MM.1S (cell line): ENCODE results near the gene FFAR2.
A peak's percentile ranks its signal among the peaks of the same experiment; 100 is the strongest.
"Not testable (repeated sequence)": the region's sequence is repeated elsewhere in the genome, so short reads cannot be mapped to it uniquely, and the experiment has no call there.

ENCODE experiments used
- DNase-seq: peaks from one replicate; pipeline ENCODE4 v3.0.0-alpha.2; 2015
- H2AFZ ChIP-seq: fragments of 300-600 bp; sonication (generic); 2 replicates; pipeline ENCODE4 v1.6.0; 2016; ENCODE audit warnings: antibody characterized with exemption, low read length
- H3F3A ChIP-seq: fragments of 300-600 bp; sonication (generic); 2 replicates; pipeline ENCODE4 v1.6.1; 2016; ENCODE audit warnings: mild to moderate bottlenecking, antibody characterized with exemption, low read length, moderate library complexity, mixed read lengths; ENCODE audit not compliant: insufficient read depth
- H3K27ac ChIP-seq: fragments of 300-600 bp; sonication (generic); 2 replicates; pipeline ENCODE4 v1.5.1; 2016; ENCODE audit warnings: mild to moderate bottlenecking, low read length
- H3K27me3 ChIP-seq: fragments of 300-600 bp; sonication (generic); replicated peaks from 2 replicates; pipeline ENCODE4 v1.6.0; 2016; ENCODE audit warnings: low read length; ENCODE audit not compliant: insufficient read depth
- H3K36me3 ChIP-seq: fragments of 300-600 bp; sonication (generic); replicated peaks from 2 replicates; pipeline ENCODE4 v1.6.1; 2016; ENCODE audit warnings: mild to moderate bottlenecking, low read length, mixed read lengths; ENCODE audit not compliant: insufficient read depth
- H3K4me1 ChIP-seq: fragments of 300-600 bp; sonication (generic); 2 replicates; pipeline ENCODE4 v1.6.1; 2016; ENCODE audit warnings: low read length, mixed read lengths
- H3K4me2 ChIP-seq: fragments of 300-600 bp; sonication (generic); 2 replicates; pipeline ENCODE4 v1.6.0; 2016; ENCODE audit warnings: low read depth, low read length
- H3K4me3 ChIP-seq: fragments of 300-600 bp; sonication (generic); 2 replicates; pipeline ENCODE4 v1.5.1; 2016; ENCODE audit warnings: low read length, mixed read lengths
- H3K79me2 ChIP-seq: fragments of 300-600 bp; sonication (generic); 2 replicates; pipeline ENCODE4 v1.6.1; 2016; ENCODE audit warnings: mixed run types, low read length, mixed read lengths
- H3K9ac ChIP-seq: fragments of 300-600 bp; sonication (generic); 2 replicates; pipeline ENCODE4 v1.6.1; 2016; ENCODE audit warnings: low read length, mixed read lengths
- H3K9me2 ChIP-seq: fragments of 300-600 bp; sonication (generic); replicated peaks from 2 replicates; pipeline ENCODE4 v1.6.1; 2016; ENCODE audit warnings: mild to moderate bottlenecking, low read length, mixed read lengths; ENCODE audit not compliant: insufficient read depth
- H3K9me3 ChIP-seq: fragments of 300-600 bp; sonication (generic); replicated peaks from 2 replicates; pipeline ENCODE4 v1.6.1; 2016; ENCODE audit warnings: mild to moderate bottlenecking, low read length, mixed read lengths; ENCODE audit not compliant: insufficient read depth
- H4K20me1 ChIP-seq: fragments of 300-600 bp; sonication (generic); 2 replicates; pipeline ENCODE4 v1.6.1; 2016; ENCODE audit warnings: mild to moderate bottlenecking, low read length, moderate library complexity, mixed read lengths; ENCODE audit not compliant: insufficient read depth
- EZH2 ChIP-seq: fragments of 300-600 bp; sonication (generic); optimal IDR thresholded peaks from 2 replicates; pipeline ENCODE3; 2017; ENCODE audit warnings: low read depth, mild to moderate bottlenecking, antibody characterized with exemption, low read length, mixed read lengths
- EZH2phosphoT487 ChIP-seq: fragments of 300-600 bp; sonication (generic); IDR thresholded peaks from 2 replicates; pipeline ENCODE4 v1.6.1; 2018; ENCODE audit warnings: antibody characterized with exemption, low read length
- TF ChIP-seq, protein P1 (sequence below): fragments of 300-600 bp; sonication (generic); IDR thresholded peaks from 2 replicates; pipeline ENCODE4 v1.5.1; 2016; ENCODE audit warnings: antibody characterized with exemption, low read length, mixed read lengths

FFAR2 gene

GRCh38 chr19:35471946-35472345 lies 23.9 kb downstream of the FFAR2 start:
- Histone ChIP-seq H2AFZ (no peak overlapping the region), H3K36me3 (no peaks in the 10 kb centered on the region), H3K9me3 (no peaks in the 10 kb centered on the region), H3K27me3 (no peaks in the 10 kb centered on the region), H3K9me2 (no peaks in the 10 kb centered on the region), H3K4me2 (no peak overlapping the region), H3F3A (no peaks in the 10 kb centered on the region), H3K27ac (no peak overlapping the region), H4K20me1 (no peaks in the 10 kb centered on the region), H3K9ac (no peak overlapping the region), H3K79me2 (no peaks in the 10 kb centered on the region), H3K4me3 (no peak overlapping the region), H3K4me1 (no peaks in the 10 kb centered on the region)
- TF ChIP-seq, protein P1, sequence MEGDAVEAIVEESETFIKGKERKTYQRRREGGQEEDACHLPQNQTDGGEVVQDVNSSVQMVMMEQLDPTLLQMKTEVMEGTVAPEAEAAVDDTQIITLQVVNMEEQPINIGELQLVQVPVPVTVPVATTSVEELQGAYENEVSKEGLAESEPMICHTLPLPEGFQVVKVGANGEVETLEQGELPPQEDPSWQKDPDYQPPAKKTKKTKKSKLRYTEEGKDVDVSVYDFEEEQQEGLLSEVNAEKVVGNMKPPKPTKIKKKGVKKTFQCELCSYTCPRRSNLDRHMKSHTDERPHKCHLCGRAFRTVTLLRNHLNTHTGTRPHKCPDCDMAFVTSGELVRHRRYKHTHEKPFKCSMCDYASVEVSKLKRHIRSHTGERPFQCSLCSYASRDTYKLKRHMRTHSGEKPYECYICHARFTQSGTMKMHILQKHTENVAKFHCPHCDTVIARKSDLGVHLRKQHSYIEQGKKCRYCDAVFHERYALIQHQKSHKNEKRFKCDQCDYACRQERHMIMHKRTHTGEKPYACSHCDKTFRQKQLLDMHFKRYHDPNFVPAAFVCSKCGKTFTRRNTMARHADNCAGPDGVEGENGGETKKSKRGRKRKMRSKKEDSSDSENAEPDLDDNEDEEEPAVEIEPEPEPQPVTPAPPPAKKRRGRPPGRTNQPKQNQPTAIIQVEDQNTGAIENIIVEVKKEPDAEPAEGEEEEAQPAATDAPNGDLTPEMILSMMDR: no peak
- no peak for TF ChIP-seq EZH2
- TF ChIP-seq EZH2phosphoT487: no peak
- no peak for DNase-seq

DNA sequence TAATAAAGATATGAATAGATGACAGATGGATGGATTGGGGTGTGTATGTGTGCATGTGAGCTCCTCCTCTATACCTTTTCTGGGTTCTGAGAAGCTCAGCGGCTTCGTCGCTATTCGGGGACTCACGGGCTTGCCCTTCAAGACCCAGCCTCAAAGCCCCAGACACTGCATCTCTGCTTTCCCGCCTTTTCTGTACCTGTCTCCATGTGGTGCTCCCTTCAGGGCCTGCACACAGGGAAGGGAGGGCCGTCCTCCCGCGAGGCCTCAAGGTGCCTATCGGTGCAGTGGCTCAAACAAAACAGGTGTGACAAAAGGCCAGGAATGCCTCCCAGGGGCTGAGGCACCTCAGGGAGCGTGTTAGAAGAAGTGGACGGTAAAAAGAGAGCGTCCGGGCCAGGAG lies 26.0 kb downstream of the FFAR2 start:
- no peak overlapping the region for H3K9ac ChIP-seq

GRCh38 chr19:35474594-35474993 lies 26.5 kb downstream of the FFAR2 start:
- not testable (repeated sequence) for H3F3A ChIP-seq, H3K27ac ChIP-seq, H3K36me3 ChIP-seq, H3K27me3 ChIP-seq, H3K4me3 ChIP-seq, H3K9ac ChIP-seq, H4K20me1 ChIP-seq, H2AFZ ChIP-seq, H3K4me1 ChIP-seq, H3K79me2 ChIP-seq, H3K4me2 ChIP-seq, H3K9me2 ChIP-seq, H3K9me3 ChIP-seq, DNase-seq

More for the DNA sequence above, 26.0 kb downstream of the FFAR2 start:
- no peak for TF ChIP-seq EZH2
- H3F3A ChIP-seq: no peaks in the 10 kb centered on the region
- no peaks in the 10 kb centered on the region; the same call in 1 of the 2 replicates for H3K27me3 ChIP-seq
- DNase-seq: no peak
- no peaks in the 10 kb centered on the region for H4K20me1 ChIP-seq
- H3K9me3 ChIP-seq: no peaks in the 10 kb centered on the region
- H3K4me2 ChIP-seq: no peak overlapping the region
- no peak overlapping the region for H3K4me3 ChIP-seq
- H3K27ac ChIP-seq: no peak overlapping the region
- no peak overlapping the region for H2AFZ ChIP-seq
- no peaks in the 10 kb centered on the region for H3K36me3 ChIP-seq
- no peaks in the 10 kb centered on the region for H3K79me2 ChIP-seq
- no peaks in the 10 kb centered on the region for H3K4me1 ChIP-seq
- no peaks in the 10 kb centered on the region for H3K9me2 ChIP-seq

- H3K27me3 ChIP-seq: peaks cover 5% of the 10 kb centered on the region
- H3K9me3 ChIP-seq: no peaks in the 10 kb centered on the region
- H3K9me2 ChIP-seq: no peaks in the 10 kb centered on the region
- H3F3A ChIP-seq: no peaks in the 10 kb centered on the region
- DNase-seq: no peak
- no peaks in the 10 kb centered on the region for H3K4me1 ChIP-seq
- no peak overlapping the region for H3K27ac ChIP-seq
- H3K36me3 ChIP-seq: no peaks in the 10 kb centered on the region
- H4K20me1 ChIP-seq: no peaks in the 10 kb centered on the region
- no peak overlapping the region for H3K4me2 ChIP-seq
- no peak overlapping the region for H3K4me3 ChIP-seq
- H3K9ac ChIP-seq: no peak overlapping the region
- TF ChIP-seq EZH2phosphoT487: no peak
- TF ChIP-seq, protein P1: peak; percentile 26
- no peak overlapping the region for H2AFZ ChIP-seq
- no peaks in the 10 kb centered on the region for H3K79me2 ChIP-seq
These were observed 28.1 kb downstream of the FFAR2 start for GRCh38 chr19:35476149-35476548.
